Left ventricle myocardium superior (tissue), 1 donor: ENCODE measurements around the gene GRB7. TPM values are rescaled to one million over a fixed set of nuclear protein-coding genes. Genes with fewer than 3 reads are reported as not detected.

Source experiments
- ATAC-seq: fragments of 200-7000 bp; cut with Tn5 transposase; one replicate; pipeline ENCODE4 v1.9.1; 2020; ENCODE audit warnings: mild to moderate bottlenecking, moderate library complexity
- DNase-seq: peaks from one replicate; pipeline ENCODE4 v3.0.0-alpha.2; 2020
- intact Hi-C: fragments of 100-400 bp; cut with micrococcal nuclease; formaldehyde crosslinking; loops from one replicate; pipeline ENCODE4 v1.11.0; 2022
- total RNA-seq: library from RNA; stranded (reverse); fragmentation: NEBNext Ultra II Directional; extraction: Animal tissue kit (Norgen Biotek cat#: 25700); gene quantifications from one replicate; pipeline ENCODE4 v1.2.1, GENCODE V29; 2021
- donor health status: DM: no; HTN: yes; CAD: no; lungs with severe emphysema.

Gene GRB7
- total RNA-seq, 1 donor from 2014 or later: 5.1 TPM

- intact Hi-C loops: no loop called here
- ATAC-seq (no peak), DNase-seq (no peak)
Measured at GRCh38 chr17:39727556-39727955, 10.2 kb upstream of the GRB7 start.

- DNase-seq: no peak
- intact Hi-C loops: no loop called here
- ATAC-seq: no peak
Measured at GRCh38 chr17:39729280-39729851, 8.4 kb upstream of the GRB7 start.

GRCh38 chr17:39730095-39730921 is 7.4 kb upstream of the GRB7 start, which contains the start of gene MIEN1:
MIEN1 (minus strand) TSS chr17:39730532; CDS start chr17:39730495, 37 bp downstream.
- peak; percentile 98 for ATAC-seq
- intact Hi-C loops: no loop called here

GRCh38 chr17:39732586-39732985 is 5.2 kb upstream of the GRB7 start:
- intact Hi-C loops: no loop called here
- no peak for DNase-seq
- ATAC-seq: no peak

More at GRCh38 chr17:39730095-39730921, 7.4 kb upstream of the GRB7 start, which contains the start of gene MIEN1:
- DNase-seq: peak; percentile 97

- intact Hi-C loops: no loop called here
- ATAC-seq: no peak
- DNase-seq: no peak
Measured at GRCh38 chr17:39735882-39736281, 1.9 kb upstream of the GRB7 start.

GRCh38 chr17:39736319-39737165 is 1.2 kb upstream of the GRB7 start:
- DNase-seq (no peak), ATAC-seq (no peak)

GRCh38 chr17:39737206-39737759 is 455 bp upstream of the GRB7 start:
- no peak for DNase-seq
- intact Hi-C loops: no loop called here
- ATAC-seq: no peak

More at GRCh38 chr17:39736319-39737165, 1.2 kb upstream of the GRB7 start:
- intact Hi-C loops: no loop called here

GRCh38 chr17:39738568-39738901 is 797 bp downstream of the GRB7 start:
- DNase-seq: peak; percentile 24
- ATAC-seq: peak; percentile 7
- intact Hi-C loops: no loop called here

- intact Hi-C loops: no loop called here
- DNase-seq (peak; percentile 30), ATAC-seq (no peak)
Measured at GRCh38 chr17:39738983-39739884, 1.5 kb downstream of the GRB7 start.

GRCh38 chr17:39739885-39740356 is 2.2 kb downstream of the GRB7 start:
- intact Hi-C loops: no loop called here
- peak; percentile 15 for DNase-seq
- no peak for ATAC-seq

- ATAC-seq: no peak
- DNase-seq: peak; percentile 18
- intact Hi-C loops: no loop called here
Measured at GRCh38 chr17:39740357-39741111, 2.8 kb downstream of the GRB7 start.

GRCh38 chr17:39742126-39742855 is 4.6 kb downstream of the GRB7 start:
- intact Hi-C loops: no loop called here
- ATAC-seq (no peak), DNase-seq (peak; percentile 15)

- intact Hi-C loops: no loop called here
- no peak for ATAC-seq
- DNase-seq: peak; percentile 20
Measured at GRCh38 chr17:39742856-39743436, 5.2 kb downstream of the GRB7 start.

- ATAC-seq (no peak), DNase-seq (peak; percentile 13)
- intact Hi-C loops: no loop called here
Measured at GRCh38 chr17:39744075-39744835, 6.5 kb downstream of the GRB7 start.

- intact Hi-C loops: no loop called here
- DNase-seq: peak; percentile 25
- no peak for ATAC-seq
Measured at GRCh38 chr17:39744836-39745215, 7.1 kb downstream of the GRB7 start.
